GM21447 (cell line): Measurements from ENCODE around the gene FCRL1.

Experiments used
- ATAC-seq: cut with Tn5 transposase; IDR thresholded peaks from one replicate; pipeline ENCODE4 v1.9.1; 2021; ENCODE audit not compliant: unreplicated experiment

FCRL1 gene

GRCh38 chr1:157819896-157820295 is at the start of gene FCRL1:
Gene FCRL1, minus strand, starts transcription at chr1:157820120. Its CDS starts 83 bp downstream, at chr1:157820037.
- no peak for ATAC-seq

GRCh38 chr1:157868654-157869053 is 48.7 kb upstream of the FCRL1 start:
- no peak for ATAC-seq

- ATAC-seq, result no peak
Observed at GRCh38 chr1:157862114-157863070, 42.5 kb upstream of the FCRL1 start.

- peak; percentile 87 for ATAC-seq
Observed at GRCh38 chr1:157856538-157856937, 36.6 kb upstream of the FCRL1 start.

- ATAC-seq, result no peak
Observed at GRCh38 chr1:157852476-157852875, 32.6 kb upstream of the FCRL1 start.

- ATAC-seq, result peak; percentile 87
Observed at GRCh38 chr1:157849229-157849875, 29.4 kb upstream of the FCRL1 start.

- no peak for ATAC-seq
Observed at GRCh38 chr1:157844089-157844830, 24.3 kb upstream of the FCRL1 start.

- ATAC-seq, result no peak
Observed at GRCh38 chr1:157842939-157843338, 23.0 kb upstream of the FCRL1 start.

- no peak for ATAC-seq
Observed at GRCh38 chr1:157841708-157842107, 21.8 kb upstream of the FCRL1 start, which contains the start of gene CD5L. Gene CD5L, minus strand, starts transcription at chr1:157841808. Its CDS starts 107 bp downstream, at chr1:157841701.

- no peak for ATAC-seq
Observed at GRCh38 chr1:157838966-157839365, 19.0 kb upstream of the FCRL1 start.

GRCh38 chr1:157834430-157834829 is 14.5 kb upstream of the FCRL1 start:
- no peak for ATAC-seq

- ATAC-seq, result no peak
Observed at GRCh38 chr1:157833145-157833544, 13.2 kb upstream of the FCRL1 start.

GRCh38 chr1:157831968-157832626 is 12.2 kb upstream of the FCRL1 start:
- no peak for ATAC-seq

GRCh38 chr1:157830887-157831286 is 11.0 kb upstream of the FCRL1 start:
- no peak for ATAC-seq

- peak; percentile 44 for ATAC-seq
Observed at GRCh38 chr1:157829711-157830110, 9.8 kb upstream of the FCRL1 start.

GRCh38 chr1:157829210-157829609 is 9.3 kb upstream of the FCRL1 start:
- ATAC-seq, result no peak

- ATAC-seq, result no peak
Observed at GRCh38 chr1:157820299-157820698, 379 bp upstream of the FCRL1 start.

GRCh38 chr1:157819215-157819614 is 705 bp downstream of the FCRL1 start:
- no peak for ATAC-seq

GRCh38 chr1:157813269-157813668 is 6.7 kb downstream of the FCRL1 start:
- ATAC-seq, result no peak

GRCh38 chr1:157806431-157807149 is 13.3 kb downstream of the FCRL1 start:
- peak; percentile 97 for ATAC-seq
